ENCODE data around the gene PTTG2. TPM values are rescaled to one million over a fixed set of nuclear protein-coding genes. Genes with fewer than 3 reads are reported as not detected.

PTTG2 gene
- total and polyA plus RNA-seq, 2 of the 13 experiments (the other 11 are each of a cell fraction or from before 2014, with no cell fraction given), result not detected

DNA sequence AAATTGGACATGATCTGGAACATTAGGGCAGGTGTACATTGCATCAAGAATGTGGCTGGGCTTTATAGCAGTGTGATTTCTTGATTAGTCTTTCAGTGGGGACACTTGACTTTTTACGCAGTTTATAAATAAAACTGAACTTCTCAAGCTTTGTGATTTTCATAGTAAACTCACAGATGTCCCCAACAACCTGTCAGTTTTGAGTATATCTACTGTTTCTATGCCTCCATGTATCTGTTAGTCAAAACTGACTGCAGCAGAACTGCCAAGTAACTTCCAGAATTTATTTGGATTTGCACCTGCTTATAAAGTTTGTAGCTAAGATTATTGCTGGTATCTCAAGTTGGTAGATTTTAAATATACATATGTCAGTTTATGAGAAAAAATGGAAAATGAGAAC, 20.0 kb downstream of the PTTG2 start:
- Histone ChIP-seq H3K9ac (ENCODE audit: insufficient read depth, low read depth, low read length) (no peak overlapping the region), H3K79me2 (ENCODE audit: insufficient read depth, low read length) (peaks cover 22% of the 10 kb centered on the region), H4K20me1 (ENCODE audit: insufficient read depth, low read length) (peaks cover 5% of the 10 kb centered on the region; the same call in 1 of the 2 replicates), H3K9me3 (ENCODE audit: low read length) (no peaks in the 10 kb centered on the region), H3K36me3 (replicated peaks in 1 of 2; ENCODE audit: control insufficient read depth in 1 of 2, insufficient read depth in 2 of 2, low read length in 2 of 2) (no peaks in the 10 kb centered on the region), H3K27ac (ENCODE audit: extremely low read length, insufficient read depth, low read length) (no peak overlapping the region), H3K27me3 (ENCODE audit: control insufficient read depth in 1 of 2, insufficient read depth in 2 of 2, low read length in 2 of 2) (no peaks in the 10 kb centered on the region), H2AFZ (ENCODE audit: low read length) (no peak overlapping the region), H3K4me1 (ENCODE audit: insufficient read depth, low read length) (peaks cover 55% of the 10 kb centered on the region), H3K4me3 (replicated peaks in 1 of 3; ENCODE audit: insufficient read depth in 1 of 3, low read depth in 2 of 3, low read length in 3 of 3) (no peak overlapping the region), H3K4me2 (ENCODE audit: low read depth, low read length) (no peak overlapping the region)
- FAIRE-seq (no peak), ATAC-seq (no peak), DNase-seq (ENCODE audit: low spot score) (no peak)
- WGBS (ENCODE audit: low lambda C conversion rate), result 91% methylated on average over 1 of the region's 1 CpG
- BruUV-seq (replicated peaks), result no TSS peak
- intact Hi-C loops (cut with micrococcal nuclease; ENCODE audit: unreplicated experiment) (no loop called here), in situ Hi-C loops (cut with HindIII; ENCODE audit: extremely low pct_ligation_motif_present, low pct_unique_long_range_greater_than_20kb) (no loop called here)
- ChIA-PET CTCF (ENCODE audit: low intra/inter-chr PET ratio, low total read pairs) (no interaction called here), POLR2A (no interaction called here)
- TF ChIP-seq ZNF674 (CRISPR knock-in tag; IDR thresholded peaks at IDR 0.05; ENCODE audit: low read depth) (no peak), MED8 (CRISPR knock-in tag; IDR thresholded peaks at IDR 0.05; ENCODE audit: insufficient replicate concordance) (no peak), ELF3 (CRISPR knock-in tag; IDR thresholded peaks at IDR 0.05) (no peak)

DNA sequence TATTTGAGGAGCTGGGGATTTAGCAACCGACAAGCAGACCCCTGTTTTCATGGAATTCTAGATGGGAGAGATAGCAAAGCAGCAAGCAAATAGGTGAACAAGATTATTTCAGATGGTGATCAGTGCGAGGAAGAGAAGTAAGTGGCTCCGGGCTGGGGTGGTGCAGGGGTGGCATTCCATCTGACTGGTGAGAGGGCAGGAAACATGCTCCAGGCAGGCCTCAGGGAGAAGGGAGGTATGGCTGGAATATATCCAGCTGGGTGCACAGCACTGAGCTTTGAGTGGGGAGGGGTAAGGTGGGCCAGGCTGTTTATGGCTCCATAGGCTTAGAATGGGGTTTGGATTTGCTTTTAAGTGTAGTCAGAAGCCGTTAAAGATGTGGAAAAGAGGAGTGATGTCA, 21.2 kb downstream of the PTTG2 start:
- Histone ChIP-seq H3K4me3 (replicated peaks in 1 of 3; ENCODE audit: insufficient read depth in 1 of 3, low read depth in 2 of 3, low read length in 3 of 3) (no peak overlapping the region), H3K9ac (ENCODE audit: insufficient read depth, low read depth, low read length) (no peak overlapping the region), H4K20me1 (ENCODE audit: insufficient read depth, low read length) (peaks cover 5% of the 10 kb centered on the region; the same call in 1 of the 2 replicates), H3K27me3 (ENCODE audit: control insufficient read depth in 1 of 2, insufficient read depth in 2 of 2, low read length in 2 of 2) (no peaks in the 10 kb centered on the region), H3K36me3 (replicated peaks in 1 of 2; ENCODE audit: control insufficient read depth in 1 of 2, insufficient read depth in 2 of 2, low read length in 2 of 2) (no peaks in the 10 kb centered on the region), H3K27ac (ENCODE audit: extremely low read length, insufficient read depth, low read length) (no peak overlapping the region), H3K79me2 (ENCODE audit: insufficient read depth, low read length) (peaks cover 25% of the 10 kb centered on the region), H3K4me2 (ENCODE audit: low read depth, low read length) (peak overlapping the region; percentile 50), H3K4me1 (ENCODE audit: insufficient read depth, low read length) (peaks cover 48% of the 10 kb centered on the region), H3K9me3 (ENCODE audit: low read length) (no peaks in the 10 kb centered on the region), H2AFZ (ENCODE audit: low read length) (no peak overlapping the region)
- no peak for DNase-seq (ENCODE audit: low spot score)
- in situ Hi-C loops (cut with HindIII; ENCODE audit: extremely low pct_ligation_motif_present, low pct_unique_long_range_greater_than_20kb), result no loop called here
- ATAC-seq, result no peak
- CTCF ChIA-PET (ENCODE audit: low intra/inter-chr PET ratio, low total read pairs), result no interaction called here
- intact Hi-C loops (cut with micrococcal nuclease; ENCODE audit: unreplicated experiment), result no loop called here
- WGBS (ENCODE audit: low lambda C conversion rate), result 80% methylated on average over 4 of the region's 4 CpGs
- TF ChIP-seq ZNF547 (CRISPR knock-in tag; IDR thresholded peaks at IDR 0.05), result no peak
- TF ChIP-seq ZNF256 (CRISPR knock-in tag; conservative IDR thresholded peaks at IDR 0.05), result no peak
- no peak for TF ChIP-seq CENPT (CRISPR knock-in tag; IDR thresholded peaks at IDR 0.05; ENCODE audit: low read depth)
- FAIRE-seq, result no peak
- POLR2A ChIA-PET, result no interaction called here
- BruUV-seq (replicated peaks), result no TSS peak

Data from HepG2 (cell line).